A549 treated with AZD9567 at 1 μM for 4 hours (cell line): ENCODE data around the gene ERF. TPM values are rescaled to one million over a fixed set of nuclear protein-coding genes. Genes with fewer than 3 reads are reported as not detected.

ENCODE experiments used
- total RNA-seq: library from RNA; stranded (reverse); fragments of 200-300 nt; extraction: Qiagen RNA extraction; gene quantifications from 5 replicates; pipeline ENCODE4 v1.2.3, GENCODE V29; 2022; ENCODE audit not compliant: insufficient read depth

The ERF gene
- total RNA-seq = 110 to 145 TPM (median 117 TPM) in 5 replicates

DNA sequence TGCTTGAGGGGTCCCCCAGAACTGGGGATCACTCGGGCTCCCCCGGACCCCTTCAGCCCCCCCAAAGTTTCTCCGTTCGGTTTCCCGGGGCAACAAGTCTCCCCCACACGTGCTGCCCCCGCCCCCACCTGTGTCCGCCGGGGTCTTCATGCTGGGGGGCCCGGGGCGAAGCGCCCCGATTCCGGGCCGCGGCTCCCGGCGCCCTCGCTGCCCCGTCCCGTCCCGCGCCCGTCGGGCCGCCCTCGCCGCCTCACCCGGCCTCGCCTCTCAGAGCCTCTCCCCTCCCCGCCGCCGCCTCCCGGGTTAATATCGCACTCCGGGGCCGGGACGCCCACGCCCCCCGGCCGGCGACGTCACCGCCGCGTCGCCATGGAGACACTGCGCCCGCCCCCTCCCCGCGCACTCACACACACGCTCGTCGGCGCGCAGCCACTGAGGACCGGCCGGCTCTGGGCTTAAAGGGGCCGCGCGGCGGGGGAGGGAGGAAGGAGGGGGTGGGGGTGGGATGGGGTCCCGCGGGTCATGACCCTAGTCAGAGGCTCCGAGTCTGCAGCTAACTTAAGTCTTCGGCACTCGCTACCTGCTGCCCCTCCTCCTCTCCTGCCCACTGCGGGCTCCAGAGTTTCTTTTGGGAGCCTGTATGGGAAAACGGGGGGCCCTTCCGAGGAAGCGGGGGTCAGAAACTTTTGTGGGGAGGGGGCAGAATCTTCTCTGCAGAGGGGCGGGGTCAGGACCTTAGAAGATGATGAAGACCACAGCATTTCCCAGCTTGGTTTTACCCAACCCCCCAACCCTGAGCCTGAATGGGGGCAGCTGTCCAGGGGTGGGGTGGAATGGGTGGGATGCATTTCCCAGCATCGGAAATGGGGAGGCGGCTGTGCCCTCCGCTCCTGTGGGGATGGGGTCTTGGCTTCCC lies at the start of gene ERF:
Gene ERF, minus strand, starts transcription at position 279 of the 916 bp plus-strand sequence. Its CDS starts 129 bp downstream, at position 150.

DNA sequence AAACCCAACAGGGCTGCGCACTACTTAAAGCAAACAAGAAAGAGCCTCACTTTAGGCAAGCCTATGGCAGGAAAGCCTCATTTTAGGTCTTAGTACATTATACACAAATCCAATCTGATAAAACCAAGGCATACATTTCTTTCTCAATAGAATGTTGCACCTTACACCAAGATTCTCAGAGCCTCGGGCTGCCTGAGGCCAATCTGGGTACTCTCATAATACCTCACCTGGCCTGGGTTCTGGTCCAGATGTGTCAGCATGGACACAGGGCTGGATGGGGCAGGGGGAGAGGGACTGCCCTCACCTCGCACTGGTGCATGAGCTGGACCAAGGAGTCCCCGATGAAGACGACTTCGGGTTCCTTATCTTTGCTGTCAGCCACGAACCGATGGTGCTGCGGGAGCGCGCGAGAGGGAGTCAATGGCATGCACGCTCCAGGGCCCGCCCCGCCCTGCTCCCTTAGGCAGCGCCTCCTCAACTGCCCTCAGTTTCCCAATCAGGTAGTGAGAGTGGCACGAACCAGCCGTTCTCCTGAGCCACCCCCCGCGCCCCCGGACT lies 46.8 kb upstream of the ERF start, which contains the start of gene PRR19:
Gene PRR19, plus strand, starts transcription at position 487 of the 558 bp plus-strand sequence. CDS start 7,453 bp downstream, outside the sequence.

DNA sequence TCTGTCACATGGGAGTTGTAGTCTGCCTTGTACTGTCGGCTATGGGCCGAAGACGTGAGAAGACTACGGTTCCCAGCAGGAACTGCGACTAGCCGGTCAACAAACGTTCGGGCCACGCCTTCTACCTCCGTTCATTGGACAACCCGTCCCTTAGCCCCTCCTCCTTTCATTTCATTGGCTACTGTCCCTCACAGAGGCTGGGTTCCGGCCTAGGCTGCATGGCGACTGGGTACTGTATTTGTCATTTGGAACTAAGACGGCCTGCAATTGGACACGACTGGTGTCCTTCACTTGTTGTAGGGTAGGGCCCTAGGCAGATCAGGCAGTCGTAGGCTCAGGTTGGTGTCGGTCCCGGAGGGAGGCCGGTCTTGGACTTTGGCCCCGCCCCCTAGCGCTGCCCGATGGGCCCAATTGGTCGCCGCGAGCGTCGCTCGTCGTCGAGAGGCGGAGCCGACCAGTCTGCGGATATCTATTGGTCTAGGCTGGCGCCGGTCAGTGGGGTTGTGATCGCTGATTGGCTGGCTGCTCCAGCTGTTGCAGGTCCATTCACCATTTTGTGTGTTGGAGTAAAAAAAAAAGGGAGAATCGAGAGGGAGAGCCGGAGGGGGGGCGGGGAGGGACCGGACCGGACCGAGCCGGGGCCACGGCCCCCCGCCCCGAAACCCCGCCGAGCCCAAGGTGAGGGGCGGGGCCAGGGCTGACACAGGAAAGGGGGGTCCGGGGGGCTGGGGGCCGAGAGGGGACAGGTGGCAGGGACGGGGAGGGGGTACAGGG lies 14.0 kb upstream of the ERF start, which contains the start of gene CIC:
Gene CIC, plus strand, starts transcription at position 549 of the 774 bp plus-strand sequence. CDS start 2,532 bp downstream, outside the sequence.

DNA sequence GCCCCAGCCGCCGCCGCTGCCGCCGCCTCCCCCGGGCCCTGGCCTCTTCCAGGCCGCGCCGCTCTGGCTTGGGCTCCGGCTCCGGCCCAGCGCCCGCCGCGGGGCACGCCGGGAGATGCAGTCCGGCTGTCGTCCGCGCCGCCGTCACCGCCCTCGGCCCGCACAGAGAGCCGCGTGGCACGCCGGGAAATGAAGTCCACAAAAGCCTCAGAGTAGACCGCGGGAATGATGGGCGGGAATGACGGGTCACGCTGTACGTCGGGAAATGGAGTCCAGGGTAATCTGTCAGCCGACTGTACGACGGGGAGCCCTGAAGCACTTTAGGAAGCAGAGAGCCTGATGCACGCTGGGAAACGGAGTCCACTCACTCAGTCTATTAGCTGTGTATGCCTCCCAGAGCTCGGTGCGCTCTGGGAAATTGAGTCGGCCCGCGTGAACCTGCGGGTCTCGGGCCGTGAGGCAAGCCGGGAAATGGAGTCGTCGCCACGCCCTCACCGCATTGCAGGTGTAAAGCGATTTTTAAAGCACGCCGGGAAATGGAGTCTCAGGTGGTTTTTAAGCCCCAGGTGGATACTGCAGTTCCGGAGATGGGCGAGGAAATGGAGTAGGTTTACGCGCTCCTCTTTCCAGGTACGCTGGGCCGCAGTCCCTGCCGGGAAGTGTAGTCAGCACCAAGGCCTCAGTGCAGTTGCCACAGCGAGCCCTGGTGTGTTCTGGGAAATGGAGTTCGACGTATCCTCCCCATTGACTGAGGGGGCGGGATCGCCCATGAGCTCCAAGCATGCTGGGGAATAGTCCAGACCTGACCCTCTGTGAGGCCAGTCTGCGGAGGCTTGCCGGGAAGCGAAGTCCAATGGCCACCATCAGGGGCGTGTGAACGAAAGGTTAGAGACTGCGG lies 12.2 kb downstream of the ERF start, which contains the start of gene GSK3A:
Gene GSK3A, minus strand, starts transcription at position 91 of the 898 bp plus-strand sequence. CDS start 137 bp downstream, outside the sequence.

DNA sequence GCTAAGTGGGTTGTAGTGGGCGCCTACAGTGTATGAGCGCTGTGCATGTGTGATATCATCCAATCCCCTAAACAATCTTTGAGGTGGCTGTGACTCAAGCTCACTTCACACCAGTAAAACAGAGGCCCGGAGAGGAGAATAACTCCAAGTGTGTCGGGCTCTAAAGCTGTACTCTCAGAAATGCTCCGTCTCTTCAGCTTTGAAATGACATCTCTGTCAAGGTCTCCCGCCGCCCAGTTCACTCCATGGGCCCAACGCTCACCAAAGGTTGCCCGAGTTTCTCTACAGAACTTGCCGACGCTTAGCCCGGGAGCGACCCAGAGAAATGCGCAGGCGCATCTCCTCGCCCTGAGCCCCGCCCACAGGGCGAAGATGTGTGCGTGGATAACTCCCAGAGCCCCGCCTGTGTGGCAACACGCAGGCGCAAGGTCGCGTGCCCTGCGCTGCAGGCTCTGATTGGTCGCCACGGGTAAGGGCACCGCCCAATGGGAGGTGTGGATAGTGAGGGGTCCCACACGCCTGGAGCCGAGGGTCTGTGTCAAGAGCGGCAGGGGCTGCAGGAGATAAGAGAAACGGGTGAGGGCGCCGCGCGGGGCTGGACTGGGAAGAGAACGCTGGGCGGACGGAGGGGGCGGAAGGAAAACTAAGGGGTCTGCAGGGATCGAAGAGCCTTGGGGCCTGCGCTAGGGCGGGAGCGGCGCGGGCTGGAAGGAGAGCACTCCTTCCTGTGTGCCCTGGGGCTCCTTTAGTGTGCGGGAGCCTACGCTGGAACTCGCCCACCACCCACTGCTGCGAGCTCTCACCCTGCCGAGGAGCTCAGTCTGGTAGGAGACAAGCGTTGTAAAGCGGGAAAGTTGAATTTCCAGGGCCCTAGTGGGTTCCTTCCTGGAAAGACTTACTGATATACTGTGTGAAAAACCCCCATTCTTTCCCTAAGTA lies 34.8 kb downstream of the ERF start, which contains the start of gene ZNF526:
Gene ZNF526, plus strand, starts transcription at position 501 of the 939 bp plus-strand sequence. CDS start 4,092 bp downstream, outside the sequence.

DNA sequence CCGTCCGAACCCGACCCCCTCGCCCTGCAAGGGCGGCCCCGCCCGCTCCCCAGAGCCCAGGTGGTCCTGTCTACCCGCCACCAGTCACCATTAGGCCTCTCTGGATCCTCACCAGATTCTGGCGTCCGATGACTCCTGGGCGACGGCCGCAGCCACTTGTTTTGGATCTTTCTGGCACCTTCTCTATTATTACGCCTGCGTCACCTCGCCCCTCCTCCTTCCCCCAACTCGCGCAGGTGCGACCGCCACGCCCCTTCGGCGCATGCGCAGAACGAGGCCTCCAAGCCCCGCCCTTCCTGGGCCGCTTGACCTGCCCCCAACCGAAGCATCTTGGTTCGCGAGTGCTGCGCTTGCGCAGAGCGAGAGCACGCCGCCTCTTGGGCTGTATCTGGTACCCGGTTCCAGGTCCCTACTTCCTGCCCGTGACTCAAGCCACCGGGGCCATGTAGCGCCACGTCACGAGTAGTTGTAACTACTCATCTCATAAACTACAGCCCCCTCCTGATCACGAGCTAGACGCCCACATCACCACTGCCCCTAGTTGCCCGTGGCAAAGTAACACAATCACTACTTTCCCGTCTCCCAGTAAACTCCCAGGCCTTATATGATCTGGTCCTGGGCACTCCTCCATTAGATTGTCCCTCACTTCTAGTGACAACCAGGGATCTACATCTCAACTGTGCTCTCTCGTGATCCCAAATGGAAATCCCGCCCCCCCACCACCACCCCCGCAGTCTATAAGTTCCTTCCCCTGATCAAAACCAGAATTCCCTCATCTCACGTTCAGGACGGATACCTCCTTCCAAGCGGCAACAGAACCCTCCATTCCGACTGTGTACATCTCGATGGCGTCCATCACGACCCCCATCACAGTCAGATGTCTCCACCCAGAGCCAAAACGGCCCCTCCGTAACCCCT lies 37.1 kb downstream of the ERF start, which contains the start of gene DEDD2:
Gene DEDD2, minus strand, starts transcription at position 158 of the 918 bp plus-strand sequence. CDS start 670 bp downstream, outside the sequence.

Other genes with a start within 250 kb of the ERF start
- 0.39 to 0.84 TPM (median 0.51 TPM) in 5 replicates for gene GRIK5, start 184.9 kb downstream of the ERF start, total RNA-seq
- gene ZNF574, start 179.0 kb downstream of the ERF start, total RNA-seq = 35.6 to 44.4 TPM (median 39.7 TPM) in 5 replicates
- gene POU2F2, start 122.7 kb downstream of the ERF start, total RNA-seq = 0.23 to 1.1 TPM (median 0.40 TPM) in 5 replicates
- 47.7 to 74.6 TPM (median 67.5 TPM) in 5 replicates for gene DEDD2, start 37.5 kb downstream of the ERF start, total RNA-seq
- 17.6 to 22.0 TPM (median 19.8 TPM) in 5 replicates for gene ZNF526, start 34.8 kb downstream of the ERF start, total RNA-seq
- gene GSK3A, start 12.5 kb downstream of the ERF start, total RNA-seq = 108 to 158 TPM (median 149 TPM) in 5 replicates
- 39.8 to 51.4 TPM (median 48.5 TPM) in 5 replicates for gene CIC, start 14.1 kb upstream of the ERF start, total RNA-seq
- 3.5 to 7.3 TPM (median 4.1 TPM) in 5 replicates for gene PRR19, start 47.0 kb upstream of the ERF start, total RNA-seq
- gene PAFAH1B3, start 47.5 kb upstream of the ERF start, total RNA-seq = 146 to 166 TPM (median 152 TPM) in 5 replicates
- 3.1 to 4.6 TPM (median 3.6 TPM) in 4 of 5 replicates, not detected in the other for gene TMEM145, start 58.2 kb upstream of the ERF start, total RNA-seq
- gene MEGF8, start 70.5 kb upstream of the ERF start, total RNA-seq = 19.4 to 25.8 TPM (median 23.4 TPM) in 5 replicates
- 31.4 to 52.9 TPM (median 48.6 TPM) in 5 replicates for gene CNFN, start 135.2 kb upstream of the ERF start, total RNA-seq
- 1.5 to 3.1 TPM (median 2.3 TPM) in 5 replicates for gene LIPE, start 172.3 kb upstream of the ERF start, total RNA-seq
- gene CXCL17, start 187.8 kb upstream of the ERF start, total RNA-seq = 0.09 to 0.11 TPM in 2 of 5 replicates, not detected in the others